CD4-positive, alpha-beta T cell (primary cell): Measurements from ENCODE around the gene VTI1A. TPM values are rescaled to one million over a fixed set of nuclear protein-coding genes. Genes with fewer than 3 reads are reported as not detected.

Source experiments
- ATAC-seq: fragments of 200-7000 bp; cut with Tn5 transposase; one replicate; pipeline ENCODE4 v1.10.0; 2022; ENCODE audit warnings: mild to moderate bottlenecking; ENCODE audit not compliant: poor library complexity
- CTCF ChIA-PET: fragments of 350-600 bp; sonication (Branson Sonifier 250); formaldehyde crosslinking; loops from one replicate; lab custom pipeline; 2021; ENCODE audit warnings: antibody characterized with exemption, inconsistent platforms; lab: Charles Lee
- POLR2A ChIA-PET: fragments of 350-600 bp; sonication (Branson Sonifier 250); formaldehyde crosslinking; loops from one replicate; lab custom pipeline; 2021; ENCODE audit warnings: antibody characterized with exemption, inconsistent platforms; lab: Charles Lee
- DNase-seq, 14 experiments: peaks; one replicate each; pipeline ENCODE4 v3.0.0-alpha.2; 2013 to 2020; ENCODE audit warnings: mixed read lengths in 2 of 14
- H3K27ac ChIP-seq, 2 donors: one replicate each; pipeline versions ENCODE4 v1.5.1 to v1.7.0; 2013; ENCODE audit warnings: low read length in 2 of 2, low read depth in 1 of 2, mild to moderate bottlenecking in 1 of 2
- H3K27me3 ChIP-seq, 2 experiments: 1 replicate in 1 of 2; 2 replicates in 1 of 2; pipeline versions ENCODE4 v1.6.1 to v1.7.0; 2013; ENCODE audit warnings: low read length in 2 of 2, control low read depth in 1 of 2, mild to moderate bottlenecking in 1 of 2, moderate library complexity in 1 of 2; ENCODE audit not compliant: insufficient read depth in 2 of 2, control insufficient read depth in 1 of 2
- H3K36me3 ChIP-seq: one replicate; pipeline ENCODE4 v1.6.1; 2013; ENCODE audit warnings: low read length, control low read depth; ENCODE audit not compliant: insufficient read depth
- H3K4me1 ChIP-seq: one replicate; pipeline ENCODE4 v1.6.1; 2013; ENCODE audit warnings: low read length, control low read depth; ENCODE audit not compliant: insufficient read depth
- H3K4me3 ChIP-seq: one replicate; pipeline ENCODE4 v1.5.1; 2013; ENCODE audit warnings: mild to moderate bottlenecking, low read length, moderate library complexity
- H3K9me3 ChIP-seq, 2 experiments: 1 replicate in 1 of 2; 2 replicates in 1 of 2; pipeline versions ENCODE4 v1.6.1 to v1.7.0; 2013; ENCODE audit warnings: low read length in 2 of 2, mild to moderate bottlenecking in 2 of 2, control low read depth in 1 of 2, moderate library complexity in 1 of 2; ENCODE audit not compliant: control insufficient read depth in 1 of 2, insufficient read depth in 1 of 2
- H3K27ac Mint-ChIP-seq: one replicate; pipeline ENCODE4 v1.8.0; 2020; ENCODE audit warnings: mixed read lengths
- H3K27me3 Mint-ChIP-seq: one replicate; pipeline ENCODE4 v1.8.0; 2021; ENCODE audit warnings: mixed read lengths
- H3K36me3 Mint-ChIP-seq: one replicate; pipeline ENCODE4 v1.8.0; 2021; ENCODE audit warnings: low read depth, mixed read lengths
- H3K4me1 Mint-ChIP-seq: one replicate; pipeline ENCODE4 v1.8.0; 2021; ENCODE audit warnings: low read depth, mixed read lengths
- H3K4me3 Mint-ChIP-seq: one replicate; pipeline ENCODE4 v1.8.0; 2020; ENCODE audit warnings: mild to moderate bottlenecking, mixed read lengths
- H3K9me3 Mint-ChIP-seq: one replicate; pipeline ENCODE4 v1.8.0; 2020; ENCODE audit warnings: mixed read lengths
- CTCF ChIP-seq: fragments of 200-600 bp; IDR thresholded peaks from one replicate; pipeline ENCODE4 v1.8.0; 2022; ENCODE audit warnings: antibody characterized with exemption, mild to moderate bottlenecking
- intact Hi-C, 2 experiments: fragments of 100-400 bp; cut with DNase I in 1 of 2; cut with micrococcal nuclease in 1 of 2; formaldehyde crosslinking; loops; one replicate each; pipeline versions ENCODE4 v1.15.1 to v1.9.0; 2023 to 2025; cut with DNase I, micrococcal nuclease
- total RNA-seq, 174 experiments: library from RNA in 2 of 174; stranded (reverse) in 2 of 174; gene quantifications; one replicate each; pipeline ENCODE4 v1.2.3 and lab custom pipeline; 2021 to 2026

Gene VTI1A
- total RNA-seq, 2 experiments from 2014 or later, result 54.5 to 56.5 TPM

- H3K27me3 Mint-ChIP-seq, result no peaks in the 10 kb centered on the region
- H3K4me3 Mint-ChIP-seq, result no peak overlapping the region
- H3K4me1 ChIP-seq, result no peaks in the 10 kb centered on the region
- intact Hi-C loops, result no loop called here
- H3K36me3 ChIP-seq, result no peaks in the 10 kb centered on the region
- no peak for TF ChIP-seq CTCF
- ChIA-PET POLR2A (no interaction called here), CTCF (no interaction called here)
- ATAC-seq (no peak), DNase-seq (no peak)
- no peaks in the 10 kb centered on the region for H3K27me3 ChIP-seq
- H3K9me3 Mint-ChIP-seq, result peaks cover 15% of the 10 kb centered on the region
- H3K4me3 ChIP-seq, result no peak overlapping the region
- no peak overlapping the region for H3K27ac ChIP-seq
- H3K4me1 Mint-ChIP-seq, result no peaks in the 10 kb centered on the region
- peaks cover 58% of the 10 kb centered on the region for H3K36me3 Mint-ChIP-seq
- no peaks in the 10 kb centered on the region for H3K9me3 ChIP-seq
- H3K27ac Mint-ChIP-seq, result no peak overlapping the region
Observed at GRCh38 chr10:112784022-112784461, 337.0 kb downstream of the VTI1A start.

- TF ChIP-seq CTCF, result no peak
- Mint-ChIP-seq H3K27me3 (no peaks in the 10 kb centered on the region), H3K27ac (no peak overlapping the region), H3K4me3 (no peak overlapping the region), H3K36me3 (peaks cover 68% of the 10 kb centered on the region), H3K9me3 (peaks cover 20% of the 10 kb centered on the region), H3K4me1 (no peaks in the 10 kb centered on the region)
- no peak for ATAC-seq
- H3K9me3 ChIP-seq, result no peaks in the 10 kb centered on the region
- DNase-seq, result no peak
- H3K4me3 ChIP-seq, result no peak overlapping the region
- ChIA-PET POLR2A (no interaction called here), CTCF (no interaction called here)
- H3K4me1 ChIP-seq, result no peaks in the 10 kb centered on the region
- H3K27me3 ChIP-seq, result no peaks in the 10 kb centered on the region
- H3K36me3 ChIP-seq, result no peaks in the 10 kb centered on the region
- no peak overlapping the region for H3K27ac ChIP-seq
- intact Hi-C loops, result no loop called here
Observed at GRCh38 chr10:112785089-112785488, 338.1 kb downstream of the VTI1A start.

- DNase-seq (no peak), ATAC-seq (no peak)
- POLR2A ChIA-PET, result no interaction called here
- Histone ChIP-seq H3K4me3 (no peak overlapping the region), H3K36me3 (no peaks in the 10 kb centered on the region), H3K27me3 (no peaks in the 10 kb centered on the region), H3K4me1 (no peaks in the 10 kb centered on the region), H3K9me3 (no peaks in the 10 kb centered on the region), H3K27ac (no peak overlapping the region)
- Mint-ChIP-seq H3K4me3 (no peak overlapping the region), H3K9me3 (peaks cover 20% of the 10 kb centered on the region), H3K27ac (no peak overlapping the region), H3K36me3 (peaks cover 49% of the 10 kb centered on the region), H3K27me3 (no peaks in the 10 kb centered on the region), H3K4me1 (no peaks in the 10 kb centered on the region)
- intact Hi-C loops, result no loop called here
- TF ChIP-seq CTCF, result no peak
- CTCF ChIA-PET, result no interaction called here
Observed at GRCh38 chr10:112789248-112789647, 342.2 kb downstream of the VTI1A start.
